ENCODE data around the gene C6orf132. TPM values are rescaled to one million over a fixed set of nuclear protein-coding genes. Genes with fewer than 3 reads are reported as not detected.
A peak's percentile ranks its signal among the peaks of the same experiment; 100 is the strongest.

C6orf132 gene
- total RNA-seq, 2 donors from 2014 or later: 35.1 to 42.3 TPM

GRCh38 chr6:42133926-42134325 lies 8.5 kb downstream of the C6orf132 start:
- no peak overlapping the region for H3K27ac ChIP-seq
- H3K4me1 ChIP-seq: peaks cover 8% of the 10 kb centered on the region
- no peak for DNase-seq
- no peak overlapping the region for H3K9ac ChIP-seq (ENCODE audit: low read depth in 2 of 2, low read length in 2 of 2)
- intact Hi-C loops (cut with DNase I): no loop called here
- no peak overlapping the region for H3K4me3 ChIP-seq
- TF ChIP-seq CTCF (IDR thresholded peaks at IDR 0.05): no peak
- no peaks in the 10 kb centered on the region for H3K36me3 ChIP-seq
- no peaks in the 10 kb centered on the region for H3K27me3 ChIP-seq
- H3K9me3 ChIP-seq: no peaks in the 10 kb centered on the region

GRCh38 chr6:42131531-42131930 lies 10.9 kb downstream of the C6orf132 start:
- no peak overlapping the region for H3K27ac ChIP-seq
- H3K9ac ChIP-seq (ENCODE audit: low read depth in 2 of 2, low read length in 2 of 2): no peak overlapping the region
- intact Hi-C loops (cut with DNase I): no loop called here
- no peaks in the 10 kb centered on the region for H3K9me3 ChIP-seq
- no peak overlapping the region for H3K4me3 ChIP-seq
- TF ChIP-seq CTCF (IDR thresholded peaks at IDR 0.05): no peak
- no peaks in the 10 kb centered on the region for H3K36me3 ChIP-seq
- H3K27me3 ChIP-seq: no peaks in the 10 kb centered on the region
- DNase-seq: no peak
- H3K4me1 ChIP-seq: no peaks in the 10 kb centered on the region

GRCh38 chr6:42129360-42129676 lies 13.1 kb downstream of the C6orf132 start:
- no peak for TF ChIP-seq CTCF (IDR thresholded peaks at IDR 0.05)
- Histone ChIP-seq H3K27me3 (no peaks in the 10 kb centered on the region), H3K27ac (no peak overlapping the region), H3K36me3 (no peaks in the 10 kb centered on the region), H3K9ac (ENCODE audit: low read depth in 2 of 2, low read length in 2 of 2) (peak overlapping the region in 1 of 2 donors; percentile 23), H3K4me3 (no peak overlapping the region), H3K4me1 (no peaks in the 10 kb centered on the region), H3K9me3 (no peaks in the 10 kb centered on the region)
- no peak for DNase-seq
- intact Hi-C loops (cut with DNase I): no loop called here

- Histone ChIP-seq H3K27me3 (no peaks in the 10 kb centered on the region), H3K9me3 (no peaks in the 10 kb centered on the region), H3K9ac (ENCODE audit: low read depth in 2 of 2, low read length in 2 of 2) (peak overlapping the region in 1 of 2 donors; percentile 23), H3K36me3 (no peaks in the 10 kb centered on the region), H3K4me3 (no peak overlapping the region), H3K27ac (no peak overlapping the region), H3K4me1 (no peaks in the 10 kb centered on the region)
- TF ChIP-seq CTCF (IDR thresholded peaks at IDR 0.05): no peak
- intact Hi-C loops (cut with DNase I): no loop called here
- DNase-seq: no peak
These were observed 13.7 kb downstream of the C6orf132 start for GRCh38 chr6:42128460-42129359.

GRCh38 chr6:42125663-42126062 lies 16.8 kb downstream of the C6orf132 start:
- intact Hi-C loops (cut with DNase I): no loop called here
- Histone ChIP-seq H3K9me3 (no peaks in the 10 kb centered on the region), H3K9ac (ENCODE audit: low read depth in 2 of 2, low read length in 2 of 2) (no peak overlapping the region), H3K4me1 (peaks cover 11% of the 10 kb centered on the region), H3K27ac (no peak overlapping the region), H3K4me3 (no peak overlapping the region), H3K27me3 (no peaks in the 10 kb centered on the region), H3K36me3 (no peaks in the 10 kb centered on the region)
- no peak for DNase-seq
- TF ChIP-seq CTCF (IDR thresholded peaks at IDR 0.05): no peak

Data from colonic mucosa (tissue), 4 donors.